HCT116 (cell line): ENCODE results near the gene IGFALS. TPM values are rescaled to one million over a fixed set of nuclear protein-coding genes. Genes with fewer than 3 reads are reported as not detected.
A peak's percentile ranks its signal among the peaks of the same experiment; 100 is the strongest.

Experiments used
- ATAC-seq: fragments of 200-7000 bp; cut with Tn5 transposase; 2 replicates; pipeline ENCODE4 v1.9.1; 2020; ENCODE audit warnings: mild to moderate bottlenecking, moderate library complexity
- BruUV-seq: library from RNA; stranded (reverse); fragments of 400-500 nt; replicated peaks from 2 replicates; lab custom pipeline; 2021; lab: Mats Ljungman, UMichigan
- CTCF ChIA-PET: fragments of 300-600 bp; sonication (Branson Sonifier 250); formaldehyde crosslinking; loops from one replicate; lab custom pipeline; 2021; ENCODE audit warnings: antibody characterized with exemption; lab: Charles Lee
- POLR2A ChIA-PET: fragments of 300-600, 350-600 bp; sonication (Branson Sonifier 250); formaldehyde crosslinking; loops from one replicate; lab custom pipeline; 2021; ENCODE audit warnings: antibody characterized with exemption; lab: Charles Lee
- RAD21 ChIA-PET, 2 experiments: fragments of 300-600 bp; sonication (Branson Sonifier 250); formaldehyde crosslinking; loops; one replicate each; lab custom pipeline; 2023; ENCODE audit warnings: low total read pairs in 2 of 2; ENCODE audit not compliant: uncharacterized antibody in 2 of 2, unreplicated experiment in 2 of 2, low non-redundant PET in 1 of 2; lab: Charles Lee
- DNase-seq: peaks from one replicate; pipeline ENCODE4 v3.0.0-alpha.2; 2010; ENCODE audit warnings: low read depth, low spot score
- H2AFZ ChIP-seq: fragments of 200-600 bp; shearing (Covaris generic), sonication (generic); 2 replicates; pipeline ENCODE4 v1.6.1; 2017; ENCODE audit warnings: low read depth, mixed run types, mixed read lengths, antibody characterized with exemption, low read length; ENCODE audit not compliant: poor library complexity, severe bottlenecking
- H3K27ac ChIP-seq: 2 replicates; pipeline ENCODE4 v1.5.1; 2012; ENCODE audit warnings: low read depth, low read length
- H3K27me3 ChIP-seq: fragments of 200-600 bp; sonication (generic); 2 replicates; pipeline ENCODE4 v1.6.1; 2016; ENCODE audit warnings: mixed run types, low read length, mixed read lengths; ENCODE audit not compliant: insufficient read depth
- H3K36me3 ChIP-seq, 2 experiments: fragments of 200-500 bp in 1 of 2; fragments of 200-600 bp in 1 of 2; sonication (Bioruptor generic) in 1 of 2; sonication (generic) in 1 of 2; 2 replicates each; pipeline versions ENCODE4 v1.5.1 to v1.6.1; 2014 to 2016; ENCODE audit warnings: low read length in 2 of 2, inconsistent platforms in 1 of 2, mixed read lengths in 1 of 2, mixed run types in 1 of 2; ENCODE audit not compliant: insufficient read depth in 2 of 2, control insufficient read depth in 1 of 2
- H3K4me1 ChIP-seq, 2 experiments: fragments of 200-600 bp in 1 of 2; sonication (generic) in 1 of 2; 2 replicates each; pipeline versions ENCODE4 v1.5.1 to v1.6.1; 2012 to 2017; ENCODE audit warnings: low read length in 2 of 2, inconsistent platforms in 1 of 2, mild to moderate bottlenecking in 1 of 2, mixed read lengths in 1 of 2, mixed run types in 1 of 2, moderate library complexity in 1 of 2; ENCODE audit not compliant: insufficient read depth in 2 of 2, control insufficient read depth in 1 of 2
- H3K4me2 ChIP-seq: fragments of 200-600 bp; sonication (generic); 2 replicates; pipeline ENCODE4 v1.6.1; 2017; ENCODE audit warnings: mixed run types, low read length, mixed read lengths
- H3K4me3 ChIP-seq, 2 experiments: fragments of 200-600 bp in 1 of 2; sonication (generic) in 1 of 2; replicated peaks in 1 of 2; 2 replicates each; pipeline ENCODE4 v1.5.1; 2011 to 2016; ENCODE audit warnings: low read length in 2 of 2, control low read depth in 1 of 2, low read depth in 1 of 2, mild to moderate bottlenecking in 1 of 2, mixed read lengths in 1 of 2, mixed run types in 1 of 2
- H3K79me2 ChIP-seq: fragments of 200-600 bp; sonication (generic); 2 replicates; pipeline ENCODE4 v1.6.1; 2017; ENCODE audit warnings: mild to moderate bottlenecking, mixed run types, low read length, moderate library complexity, mixed read lengths; ENCODE audit not compliant: insufficient read depth
- H3K9ac ChIP-seq: fragments of 200-600 bp; sonication (generic); 2 replicates; pipeline ENCODE4 v1.6.1; 2016; ENCODE audit warnings: low read length, mixed read lengths
- H3K9me2 ChIP-seq: fragments of 200-600 bp; sonication (generic), shearing (Covaris generic); 2 replicates; pipeline ENCODE4 v1.6.1; 2017; ENCODE audit warnings: mixed run types, mild to moderate bottlenecking, moderate library complexity; ENCODE audit not compliant: insufficient read depth
- H3K9me3 ChIP-seq, 2 experiments: fragments of 200-500 bp in 1 of 2; fragments of 200-600 bp in 1 of 2; sonication (Bioruptor generic) in 1 of 2; sonication (generic) in 1 of 2; 2 replicates each; pipeline ENCODE4 v1.6.1; 2014 to 2017; ENCODE audit warnings: low read length in 2 of 2, mixed read lengths in 2 of 2, inconsistent platforms in 1 of 2, low read depth in 1 of 2, mild to moderate bottlenecking in 1 of 2, mixed run types in 1 of 2, moderate library complexity in 1 of 2; ENCODE audit not compliant: control insufficient read depth in 1 of 2, insufficient read depth in 1 of 2
- H4K20me1 ChIP-seq: fragments of 200-600 bp; sonication (generic), shearing (Covaris generic); 2 replicates; pipeline ENCODE4 v1.6.1; 2017; ENCODE audit warnings: mixed run types, mild to moderate bottlenecking, moderate library complexity; ENCODE audit not compliant: insufficient read depth
- CBX3 ChIP-seq: IDR thresholded peaks from 2 replicates; pipeline ENCODE4 v1.6.1; 2012; ENCODE audit warnings: low read depth
- EGR1 ChIP-seq: IDR thresholded peaks from 2 replicates; pipeline ENCODE4 v1.6.1; 2012; ENCODE audit warnings: low read depth
- ELF1 ChIP-seq: IDR thresholded peaks from 2 replicates; pipeline ENCODE4 v1.6.1; 2012; ENCODE audit warnings: low read depth, borderline replicate concordance
- EZH2 ChIP-seq: fragments of 200-600 bp; sonication (generic); IDR thresholded peaks from 2 replicates; pipeline ENCODE4 v1.6.1; 2017; ENCODE audit warnings: antibody characterized with exemption, mixed run types
- EZH2phosphoT487 ChIP-seq: fragments of 200-600 bp; IDR thresholded peaks from 2 replicates; pipeline ENCODE4 v1.6.1; 2018; ENCODE audit warnings: antibody characterized with exemption, borderline replicate concordance
- FOSL1 ChIP-seq: IDR thresholded peaks from 2 replicates; pipeline ENCODE4 v1.6.1; 2012; ENCODE audit warnings: low read depth
- POLR2A ChIP-seq: IDR thresholded peaks from 2 replicates; pipeline ENCODE4 v1.7.0; 2011; ENCODE audit warnings: borderline replicate concordance; ENCODE audit not compliant: insufficient read depth, insufficient read length; ENCODE audit errors: extremely low read depth
- SP1 ChIP-seq: IDR thresholded peaks from 2 replicates; pipeline ENCODE4 v1.6.1; 2012; ENCODE audit warnings: low read depth
- SRF ChIP-seq: IDR thresholded peaks from 2 replicates; pipeline ENCODE4 v1.6.1; 2012; ENCODE audit warnings: low read depth
- TCF7L2 ChIP-seq: IDR thresholded peaks from 2 replicates; pipeline ENCODE4 v1.7.0; 2011; ENCODE audit warnings: borderline replicate concordance, inconsistent platforms; ENCODE audit not compliant: insufficient read depth, insufficient read length; ENCODE audit errors: extremely low read depth
- ZNF274 ChIP-seq: fragments of 200-500 bp; sonication (Bioruptor generic); IDR thresholded peaks from 2 replicates; pipeline ENCODE4 v1.6.1; 2014; ENCODE audit warnings: mild to moderate bottlenecking, low read depth, low read length, inconsistent platforms
- intact Hi-C: fragments of 100-400 bp; cut with micrococcal nuclease; formaldehyde crosslinking; loops from 2 replicates; pipeline ENCODE4 v1.10.0; 2022
- total RNA-seq: library from RNA; stranded (reverse); gene quantifications from one replicate; pipeline ENCODE4 v1.2.1, GENCODE V29; 2021; ENCODE audit not compliant: unreplicated experiment
- TF ChIP-seq, protein P1 (sequence below): IDR thresholded peaks from 2 replicates; pipeline ENCODE4 v1.6.1; 2012
- TF ChIP-seq, protein P2 (sequence below): IDR thresholded peaks from 2 replicates; pipeline ENCODE4 v1.6.1; 2012

Gene IGFALS
- total RNA-seq, 1 experiment from 2014 or later: 0.10 TPM

DNA sequence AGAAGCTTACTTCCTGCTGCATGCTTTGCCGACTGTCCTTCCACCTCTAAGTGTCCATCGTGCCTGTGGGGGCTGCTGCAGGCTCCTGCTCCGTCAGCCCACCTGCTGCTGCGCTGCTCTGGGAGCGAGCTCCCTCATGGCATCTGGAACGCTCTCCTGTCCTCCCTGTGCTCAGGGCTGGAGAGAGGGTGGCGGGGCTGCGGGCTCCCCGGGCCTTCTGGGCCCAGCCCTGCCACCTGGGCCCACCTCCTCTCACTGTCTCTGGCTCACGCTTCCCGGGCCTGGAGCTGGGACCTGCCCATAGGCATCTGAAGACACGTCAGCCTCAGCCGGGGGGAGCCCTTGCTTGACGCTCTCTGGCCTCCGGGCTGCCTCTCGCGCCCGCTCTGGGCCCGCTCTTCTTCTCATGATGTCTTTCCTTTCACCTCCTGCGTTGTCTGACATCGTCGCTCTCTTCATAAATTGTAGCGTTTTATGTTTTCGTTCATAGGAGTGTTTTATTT lies 49.1 kb downstream of the IGFALS start (continued):
- no peak for TF ChIP-seq POLR2A
- TF ChIP-seq CBX3: no peak
- no peak for TF ChIP-seq TCF7L2
- TF ChIP-seq EGR1: no peak

DNA sequence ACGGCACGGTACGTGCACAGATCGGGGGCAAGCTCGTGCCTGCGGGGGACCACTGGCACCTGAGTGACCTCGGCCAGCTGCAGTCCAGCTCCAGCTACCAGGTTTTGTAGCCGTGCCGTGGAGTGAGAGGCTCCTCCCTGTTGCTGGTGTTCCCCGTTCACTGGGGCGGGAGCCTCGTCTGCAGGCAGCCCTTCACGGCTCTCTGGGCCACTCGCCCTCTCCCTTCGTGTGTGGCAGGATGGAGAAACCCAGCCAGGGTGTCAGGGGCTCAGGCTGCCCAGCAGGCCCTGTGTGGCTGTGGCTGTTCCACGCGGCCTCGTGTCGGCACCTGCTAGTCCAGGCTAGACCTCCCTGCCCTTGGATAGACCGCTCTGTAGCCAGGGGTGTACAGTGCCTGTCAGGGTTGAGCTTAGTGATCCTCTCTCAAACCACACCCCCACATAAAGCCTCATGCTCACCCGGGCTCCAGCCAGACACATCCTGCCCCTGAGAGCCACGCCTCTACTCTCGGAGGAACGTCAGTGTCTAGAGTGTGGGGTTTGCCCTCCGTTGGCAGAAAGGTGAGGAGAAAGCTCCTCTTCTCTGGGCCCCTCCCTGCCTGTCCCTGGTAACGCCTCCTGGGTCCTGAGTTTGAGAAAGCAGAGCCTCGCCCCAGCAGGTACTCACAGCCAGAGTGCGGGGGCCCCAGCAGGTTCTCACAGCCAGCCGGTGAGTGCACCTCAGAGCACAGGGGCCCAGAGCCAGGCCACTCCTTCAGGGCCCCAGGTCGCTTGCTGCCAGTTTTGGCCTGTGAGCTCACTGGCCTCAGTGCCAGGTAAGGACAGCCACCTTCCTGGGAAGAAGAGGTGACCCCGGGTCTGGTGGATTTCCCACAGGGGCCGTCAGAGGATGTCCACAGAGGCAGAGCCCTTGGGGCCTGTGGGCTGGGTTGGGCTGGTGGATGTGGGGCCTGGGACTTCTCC lies 49.8 kb downstream of the IGFALS start:
- H3K36me3 ChIP-seq: peaks cover 5 to 6% of the 10 kb centered on the region in 2 experiments; a peak in 1 of 4 replicates

DNA sequence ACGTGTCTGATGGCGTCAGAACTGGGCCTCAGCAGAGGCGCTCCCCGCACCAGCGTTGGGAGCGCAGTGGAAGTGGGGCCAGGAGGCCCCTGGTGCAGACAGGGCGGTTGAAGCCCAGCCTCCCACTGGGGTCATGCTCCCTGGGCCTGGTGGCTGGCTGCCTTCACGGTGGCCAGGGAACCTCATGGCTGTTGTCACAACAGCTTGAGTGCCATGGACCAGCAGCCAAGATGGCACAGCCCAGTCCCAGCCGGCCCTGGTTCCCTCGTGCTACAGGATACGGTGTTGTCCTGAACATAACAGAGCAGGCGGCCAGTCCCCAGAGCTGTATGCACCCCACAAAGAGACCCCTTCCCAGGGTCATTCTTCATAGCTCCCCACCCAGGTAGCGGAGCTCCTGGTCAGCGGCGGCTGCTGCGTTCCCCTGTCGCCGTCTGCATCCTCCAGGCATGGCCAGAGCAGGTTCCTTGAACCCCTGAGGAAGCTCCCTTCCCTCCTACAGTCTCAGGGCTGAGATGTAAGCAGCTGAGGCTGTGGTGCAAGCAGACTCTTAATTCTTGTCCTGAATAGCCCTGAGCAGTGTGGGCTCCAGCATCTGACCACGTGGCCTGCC lies 51.8 kb downstream of the IGFALS start:
- no TSS peak for BruUV-seq
- Histone ChIP-seq H3K4me3 (no peak overlapping the region), H3K27me3 (no peaks in the 10 kb centered on the region), H3K9me2 (no peaks in the 10 kb centered on the region), H4K20me1 (no peaks in the 10 kb centered on the region), H3K9me3 (peaks cover 0 to 4% of the 10 kb centered on the region in 2 experiments; a peak in 2 of 4 replicates), H3K4me2 (no peak overlapping the region), H3K9ac (no peak overlapping the region), H3K27ac (no peak overlapping the region), H3K79me2 (no peaks in the 10 kb centered on the region), H3K4me1 (no peaks in the 10 kb centered on the region), H2AFZ (no peak overlapping the region), H3K36me3 (no peaks in the 10 kb centered on the region)
- ChIA-PET RAD21 (interaction anchor here in 1 of 2 experiments (0.6 kb wide), 1 partner anchor 445 kb away, joined by 4 read pairs; no protein-coding TSS in a partner anchor), POLR2A (no interaction called here), CTCF (no interaction called here)
- ATAC-seq: no peak
- no peak for DNase-seq
- intact Hi-C loops: no loop called here
- TF ChIP-seq SRF (no peak), SP1 (no peak), ZNF274 (no peak), EZH2phosphoT487 (no peak), CBX3 (no peak), EZH2 (no peak), FOSL1 (no peak)
- TF ChIP-seq, protein P1, sequence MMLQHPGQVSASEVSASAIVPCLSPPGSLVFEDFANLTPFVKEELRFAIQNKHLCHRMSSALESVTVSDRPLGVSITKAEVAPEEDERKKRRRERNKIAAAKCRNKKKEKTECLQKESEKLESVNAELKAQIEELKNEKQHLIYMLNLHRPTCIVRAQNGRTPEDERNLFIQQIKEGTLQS: no peak
- TF ChIP-seq, protein P2, sequence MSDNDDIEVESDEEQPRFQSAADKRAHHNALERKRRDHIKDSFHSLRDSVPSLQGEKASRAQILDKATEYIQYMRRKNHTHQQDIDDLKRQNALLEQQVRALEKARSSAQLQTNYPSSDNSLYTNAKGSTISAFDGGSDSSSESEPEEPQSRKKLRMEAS: no peak

More for the DNA sequence above, 49.8 kb downstream of the IGFALS start:
- Histone ChIP-seq H3K4me1 (no peaks in the 10 kb centered on the region), H3K27ac (no peak overlapping the region), H3K79me2 (no peaks in the 10 kb centered on the region), H3K9me3 (no peaks in the 10 kb centered on the region; a peak in 2 of 4 replicates), H4K20me1 (no peaks in the 10 kb centered on the region), H3K9ac (no peak overlapping the region), H3K27me3 (no peaks in the 10 kb centered on the region), H3K4me3 (no peak overlapping the region), H3K4me2 (no peak overlapping the region), H3K9me2 (no peaks in the 10 kb centered on the region), H2AFZ (no peak overlapping the region)
- intact Hi-C loops: no loop called here
- CTCF ChIA-PET: no interaction called here
- POLR2A ChIA-PET: no interaction called here
- DNase-seq: no peak
- no peak for TF ChIP-seq ELF1
- TSS peak; percentile 38 for BruUV-seq
- ATAC-seq: no peak
- RAD21 ChIA-PET: no interaction called here
